B cell (primary cell): ENCODE measurements around the gene RCE1. TPM values are rescaled to one million over a fixed set of nuclear protein-coding genes. Genes with fewer than 3 reads are reported as not detected.

Source experiments
- ATAC-seq: fragments of 200-7000 bp; cut with Tn5 transposase; one replicate; pipeline ENCODE4 v1.10.0; 2021; ENCODE audit warnings: low read depth, mild to moderate bottlenecking, moderate number of reproducible peaks, moderate library complexity
- CTCF ChIA-PET: fragments of 350-600 bp; sonication (Branson Sonifier 250); formaldehyde crosslinking; loops from one replicate; lab custom pipeline; 2021; ENCODE audit warnings: antibody characterized with exemption, inconsistent platforms; lab: Charles Lee
- POLR2A ChIA-PET: fragments of 350-600 bp; sonication (Branson Sonifier 250); formaldehyde crosslinking; loops from one replicate; lab custom pipeline; 2021; ENCODE audit warnings: antibody characterized with exemption; lab: Charles Lee
- DNase-seq: peaks from one replicate; pipeline ENCODE4 v3.0.0; 2013
- H2AFZ ChIP-seq: 2 replicates; pipeline ENCODE4 v1.6.1; 2012; ENCODE audit warnings: mild to moderate bottlenecking, low read depth, low read length; ENCODE audit not compliant: insufficient read depth, poor library complexity, severe bottlenecking
- H3K27ac ChIP-seq, 2 donors: 1 replicate in 1 of 2; 2 replicates in 1 of 2; pipeline ENCODE4 v1.5.1; 2012 to 2013; ENCODE audit warnings: low read length in 2 of 2, mild to moderate bottlenecking in 2 of 2, moderate library complexity in 1 of 2
- H3K27me3 ChIP-seq, 4 experiments: fragments of 200-600 bp in 1 of 4; sonication (generic) in 1 of 4; replicated peaks in 1 of 4; 1 replicate in 2 of 4; 2 replicates in 2 of 4; pipeline versions ENCODE4 v1.6.1 to v1.7.0; 2013 to 2016; ENCODE audit warnings: low read length in 3 of 4, mild to moderate bottlenecking in 2 of 4, mixed read lengths in 1 of 4, moderate library complexity in 1 of 4; ENCODE audit not compliant: insufficient read depth in 4 of 4, control insufficient read depth in 3 of 4; ENCODE audit errors: control extremely low read depth in 1 of 4
- H3K36me3 ChIP-seq, 2 experiments: replicated peaks in 1 of 2; 1 replicate in 1 of 2; 2 replicates in 1 of 2; pipeline versions ENCODE4 v1.6.1 to v1.7.1; 2013; ENCODE audit warnings: low read length in 1 of 2; ENCODE audit not compliant: insufficient read depth in 2 of 2, control insufficient read depth in 1 of 2; ENCODE audit errors: control extremely low read depth in 1 of 2, extremely low read depth in 1 of 2
- H3K4me1 ChIP-seq, 2 donors: fragments of 200-600 bp in 1 of 2; sonication (generic) in 1 of 2; 1 replicate in 1 of 2; 2 replicates in 1 of 2; pipeline versions ENCODE4 v1.5.1 to v1.6.1; 2013 to 2017; ENCODE audit warnings: low read length in 2 of 2; ENCODE audit not compliant: control insufficient read depth in 2 of 2, insufficient read depth in 2 of 2
- H3K4me2 ChIP-seq: replicated peaks from 2 replicates; pipeline ENCODE3; 2012; ENCODE audit warnings: mild to moderate bottlenecking, low read depth, low read length; ENCODE audit not compliant: poor library complexity, severe bottlenecking
- H3K4me3 ChIP-seq, 5 experiments: fragments of 200-600 bp in 1 of 5; sonication (generic) in 1 of 5; 1 replicate in 3 of 5; 2 replicates in 2 of 5; pipeline versions ENCODE4 v1.5.1 to v1.7.0; 2011 to 2016; ENCODE audit warnings: low read length in 4 of 5, mild to moderate bottlenecking in 4 of 5, low read depth in 2 of 5, control low read depth in 1 of 5, moderate library complexity in 1 of 5; ENCODE audit not compliant: insufficient read depth in 1 of 5; ENCODE audit errors: control extremely low read depth in 1 of 5, extremely low read depth in 1 of 5
- H3K79me2 ChIP-seq: fragments of 200-600 bp; sonication (generic); one replicate; pipeline ENCODE4 v1.6.0; 2016; ENCODE audit warnings: low read length; ENCODE audit not compliant: control insufficient read depth, insufficient read depth
- H3K9ac ChIP-seq: fragments of 200-600 bp; sonication (generic); 2 replicates; pipeline ENCODE4 v1.6.1; 2017; ENCODE audit warnings: mild to moderate bottlenecking, low read length, moderate library complexity
- H3K9me3 ChIP-seq, 3 donors: one replicate each; pipeline versions ENCODE4 v1.6.1 to v1.7.1; 2013; ENCODE audit warnings: low read length in 2 of 3; ENCODE audit not compliant: control insufficient read depth in 2 of 3, insufficient read depth in 1 of 3; ENCODE audit errors: control extremely low read depth in 1 of 3
- H4K20me1 ChIP-seq: 2 replicates; pipeline ENCODE4 v1.6.0; 2012; ENCODE audit warnings: mild to moderate bottlenecking, low read length; ENCODE audit not compliant: insufficient read depth, control insufficient read depth, poor library complexity, severe bottlenecking
- H3K27ac Mint-ChIP-seq: one replicate; pipeline ENCODE4 v1.8.0; 2021; ENCODE audit warnings: mixed read lengths
- H3K27me3 Mint-ChIP-seq: one replicate; pipeline ENCODE4 v1.8.0; 2021; ENCODE audit warnings: mixed read lengths
- H3K4me1 Mint-ChIP-seq: one replicate; pipeline ENCODE4 v1.8.0; 2021; ENCODE audit warnings: mixed read lengths
- H3K4me3 Mint-ChIP-seq: one replicate; pipeline ENCODE4 v1.8.0; 2021; ENCODE audit warnings: mixed read lengths
- H3K9me3 Mint-ChIP-seq: one replicate; pipeline ENCODE4 v1.8.0; 2022; ENCODE audit warnings: mixed read lengths; ENCODE audit not compliant: insufficient read depth
- EZH2 ChIP-seq: IDR thresholded peaks from 2 replicates; pipeline ENCODE4 v1.6.1; 2012; ENCODE audit warnings: borderline replicate concordance, low read depth, mild to moderate bottlenecking, moderate library complexity, low read length; ENCODE audit not compliant: insufficient read depth, poor library complexity, severe bottlenecking
- WGBS: methylation state at CpG from one replicate; pipeline ENCODE4 v1.1.5; 2013; ENCODE audit warnings: missing lambda C conversion rate; ENCODE audit not compliant: insufficient coverage; 5-methylcytosine and 5-hydroxymethylcytosine counted together
- intact Hi-C: fragments of 100-400 bp; cut with micrococcal nuclease; formaldehyde crosslinking; loops from one replicate; pipeline ENCODE4 v1.10.0; 2022
- polyA plus RNA-seq: library from polyadenylated mRNA; depleted of rRNA; stranded (reverse); fragments of >200 nt; gene quantifications from 2 replicates; pipeline ENCODE4 v1.2.3, GENCODE V29; 2012
- total RNA-seq, 2 donors: library from RNA; stranded (reverse); fragments of 120-200 nt in 1 of 2; gene quantifications; 1 replicate in 1 of 2; 2 replicates in 1 of 2; pipeline versions ENCODE4 v1.2.3 to v1.2.4, GENCODE V29; 2013 to 2022
- TF ChIP-seq, protein P1 (sequence below): fragments of 200-600 bp; IDR thresholded peaks from one replicate; pipeline ENCODE4 v1.8.0; 2022; ENCODE audit warnings: antibody characterized with exemption, mild to moderate bottlenecking

The RCE1 gene
- total and polyA plus RNA-seq, 2 donors (not counting 1 experiment from before 2014, with no cell fraction given), result 31.6 to 59.7 TPM

DNA sequence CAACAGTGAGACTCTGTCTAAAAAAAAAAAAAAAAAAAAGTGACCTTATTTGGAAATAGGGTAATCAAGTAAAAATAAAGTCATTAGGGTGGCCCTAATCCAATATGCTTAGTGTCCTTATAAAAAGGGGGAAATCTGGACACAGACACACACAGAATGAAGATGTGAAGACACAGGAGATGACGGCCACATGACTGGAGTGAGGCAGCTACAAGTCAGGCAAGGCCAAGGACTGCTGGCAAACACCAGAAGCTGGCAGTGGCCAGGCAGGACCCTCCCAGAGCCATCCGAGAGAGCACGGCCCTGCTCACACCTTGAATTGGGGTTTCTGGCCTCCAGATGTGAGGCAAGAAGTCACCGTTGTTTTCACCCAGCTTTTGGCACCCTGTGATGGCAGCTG lies 42.2 kb downstream of the RCE1 start:
- Histone ChIP-seq H3K79me2 (no peaks in the 10 kb centered on the region), H3K4me1 (no peaks in the 10 kb centered on the region), H3K4me2 (no peak overlapping the region), H3K36me3 (no peaks in the 10 kb centered on the region), H3K9ac (no peak overlapping the region), H4K20me1 (no peaks in the 10 kb centered on the region), H3K27ac (no peak overlapping the region), H3K4me3 (no peak overlapping the region), H3K27me3 (peaks cover 0 to 2% (median 0%) of the 10 kb centered on the region in 4 experiments), H2AFZ (no peak overlapping the region), H3K9me3 (no peaks in the 10 kb centered on the region)
- H3K27ac Mint-ChIP-seq, result no peak overlapping the region
- 85% methylated on average over 3 of the region's 4 CpGs for WGBS
- no peaks in the 10 kb centered on the region for H3K4me1 Mint-ChIP-seq
- intact Hi-C loops, result no loop called here
- ChIA-PET CTCF (interaction anchor here (0.7 to 3.0 kb wide), 3 partner anchors 9 to 189 kb away, joined by 3 to 10 read pairs (median 4); no protein-coding TSS in a partner anchor), POLR2A (no interaction called here)
- TF ChIP-seq EZH2, result no peak
- TF ChIP-seq, protein P1, sequence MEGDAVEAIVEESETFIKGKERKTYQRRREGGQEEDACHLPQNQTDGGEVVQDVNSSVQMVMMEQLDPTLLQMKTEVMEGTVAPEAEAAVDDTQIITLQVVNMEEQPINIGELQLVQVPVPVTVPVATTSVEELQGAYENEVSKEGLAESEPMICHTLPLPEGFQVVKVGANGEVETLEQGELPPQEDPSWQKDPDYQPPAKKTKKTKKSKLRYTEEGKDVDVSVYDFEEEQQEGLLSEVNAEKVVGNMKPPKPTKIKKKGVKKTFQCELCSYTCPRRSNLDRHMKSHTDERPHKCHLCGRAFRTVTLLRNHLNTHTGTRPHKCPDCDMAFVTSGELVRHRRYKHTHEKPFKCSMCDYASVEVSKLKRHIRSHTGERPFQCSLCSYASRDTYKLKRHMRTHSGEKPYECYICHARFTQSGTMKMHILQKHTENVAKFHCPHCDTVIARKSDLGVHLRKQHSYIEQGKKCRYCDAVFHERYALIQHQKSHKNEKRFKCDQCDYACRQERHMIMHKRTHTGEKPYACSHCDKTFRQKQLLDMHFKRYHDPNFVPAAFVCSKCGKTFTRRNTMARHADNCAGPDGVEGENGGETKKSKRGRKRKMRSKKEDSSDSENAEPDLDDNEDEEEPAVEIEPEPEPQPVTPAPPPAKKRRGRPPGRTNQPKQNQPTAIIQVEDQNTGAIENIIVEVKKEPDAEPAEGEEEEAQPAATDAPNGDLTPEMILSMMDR, result no peak
- ATAC-seq (no peak), DNase-seq (no peak)
- no peak overlapping the region for H3K4me3 Mint-ChIP-seq
- no peaks in the 10 kb centered on the region for H3K9me3 Mint-ChIP-seq
- peaks cover 6% of the 10 kb centered on the region for H3K27me3 Mint-ChIP-seq

DNA sequence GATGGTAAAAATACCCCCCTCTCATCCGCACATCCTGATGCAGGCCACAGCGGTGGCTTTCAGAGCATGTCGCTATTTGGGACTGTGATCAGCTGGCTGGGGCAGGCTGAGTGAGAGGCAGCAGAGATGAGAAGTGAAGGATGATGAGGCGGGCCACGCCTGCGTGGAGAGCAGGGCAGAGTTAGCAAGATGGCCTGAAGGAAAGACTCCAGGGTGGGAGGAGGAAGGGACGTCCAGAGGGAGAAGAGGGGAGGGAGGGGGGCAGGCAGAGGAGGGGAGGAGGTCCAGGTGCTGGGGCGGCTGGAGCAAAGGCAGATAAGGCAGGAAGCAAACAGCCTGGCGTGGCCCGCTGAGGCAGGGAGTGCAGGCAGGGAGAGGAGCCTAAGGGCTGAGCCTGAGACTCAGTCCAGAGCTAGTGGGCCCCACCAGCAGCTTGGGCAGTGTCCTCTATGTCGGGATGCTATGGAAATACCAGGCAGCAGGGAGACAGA lies 42.8 kb downstream of the RCE1 start:
- TF ChIP-seq, protein P1, result no peak
- no peak for TF ChIP-seq EZH2
- H3K4me3 Mint-ChIP-seq, result no peak overlapping the region
- Histone ChIP-seq H3K9me3 (no peaks in the 10 kb centered on the region), H3K27me3 (peaks cover 0 to 2% (median 0%) of the 10 kb centered on the region in 4 experiments), H3K9ac (no peak overlapping the region), H2AFZ (no peak overlapping the region), H3K36me3 (no peaks in the 10 kb centered on the region), H3K79me2 (no peaks in the 10 kb centered on the region), H3K4me2 (no peak overlapping the region), H3K27ac (no peak overlapping the region), H4K20me1 (no peaks in the 10 kb centered on the region), H3K4me1 (no peaks in the 10 kb centered on the region), H3K4me3 (no peak overlapping the region)
- peaks cover 6% of the 10 kb centered on the region for H3K27me3 Mint-ChIP-seq
- CTCF ChIA-PET, result interaction anchor here (0.7 to 3.0 kb wide), 3 partner anchors 52 to 190 kb away, joined by 3 to 10 read pairs (median 4); no protein-coding TSS in a partner anchor
- ATAC-seq, result no peak
- DNase-seq, result no peak
- POLR2A ChIA-PET, result no interaction called here
- WGBS, result 84% methylated on average over 11 of the region's 11 CpGs
- no peak overlapping the region for H3K27ac Mint-ChIP-seq
- intact Hi-C loops, result no loop called here
- H3K9me3 Mint-ChIP-seq, result no peaks in the 10 kb centered on the region
- H3K4me1 Mint-ChIP-seq, result no peaks in the 10 kb centered on the region
